Raji (cell line): ENCODE measurements around the gene OR52K1.

Experiments
- POLR2A ChIP-seq: IDR thresholded peaks from 2 replicates; pipeline ENCODE4 v1.6.1; 2011; ENCODE audit warnings: low read depth, low read length, control low read depth; ENCODE audit not compliant: insufficient read depth

Gene OR52K1

DNA sequence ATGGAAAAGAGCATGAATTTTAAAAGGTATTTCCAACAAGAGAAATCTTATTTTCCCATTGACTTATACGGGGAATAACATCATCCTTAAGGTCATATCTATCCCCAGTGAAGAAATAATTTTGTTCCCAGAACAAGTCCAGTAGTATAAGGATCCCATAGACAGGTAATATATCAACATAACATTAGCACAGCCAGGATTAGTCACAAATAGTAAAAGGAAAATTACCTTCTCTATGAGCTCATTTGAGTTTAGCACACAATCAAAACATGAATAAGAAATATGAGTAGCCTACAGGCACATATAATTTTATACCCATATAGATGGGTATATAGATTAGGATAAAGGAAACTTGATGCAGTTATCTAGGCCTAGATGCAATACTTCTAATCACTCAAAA lies 2.8 kb upstream of the OR52K1 start:
- no peak for TF ChIP-seq POLR2A

DNA sequence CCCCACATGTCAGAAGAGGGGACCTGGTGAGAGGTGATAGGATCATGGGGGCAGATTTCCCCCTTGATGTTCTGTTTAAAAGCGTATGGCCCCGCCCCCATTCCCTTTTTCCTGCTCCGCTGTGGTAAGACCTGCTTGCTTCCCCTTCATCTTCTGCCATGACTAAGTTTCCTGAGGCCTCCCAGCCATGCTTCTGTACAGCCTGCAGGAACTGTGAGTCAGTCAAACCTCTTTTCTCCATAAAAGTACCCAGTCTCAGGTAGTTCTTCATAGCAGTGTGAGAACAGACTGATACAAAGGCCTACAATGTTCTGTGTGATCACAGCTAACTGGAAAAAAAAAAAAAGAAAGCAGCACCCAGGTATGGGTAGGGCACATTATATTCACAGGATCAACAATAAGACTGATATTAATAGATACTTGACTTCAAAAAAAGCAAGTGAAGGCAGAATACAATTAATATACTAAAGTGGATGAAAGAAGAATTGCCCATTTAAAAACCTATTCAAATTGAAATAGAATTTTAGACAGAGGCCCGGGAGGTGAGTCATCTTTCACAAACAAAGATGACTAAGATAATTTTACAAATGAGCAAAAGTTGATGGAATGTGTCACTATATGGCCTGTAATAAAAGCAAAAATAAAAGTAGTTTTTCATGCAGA lies 1.7 kb upstream of the OR52K1 start:
- no peak for TF ChIP-seq POLR2A

DNA sequence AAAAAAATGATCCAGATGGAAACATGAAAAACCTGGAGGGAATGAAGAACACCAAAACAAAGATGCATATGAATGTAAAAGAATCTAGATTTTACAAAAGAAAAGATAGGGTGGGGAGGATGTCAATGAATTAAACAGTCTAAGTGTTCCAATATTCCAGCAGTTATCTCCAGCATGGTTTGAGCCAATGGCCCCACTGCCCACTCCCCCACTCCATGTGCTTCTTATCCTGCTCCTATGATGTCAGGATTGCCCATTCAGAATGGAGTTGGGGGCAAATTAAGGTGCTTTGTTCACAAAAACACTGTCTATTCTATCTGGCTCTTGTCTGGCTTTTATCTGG lies 1.2 kb upstream of the OR52K1 start:
- TF ChIP-seq POLR2A: no peak

DNA sequence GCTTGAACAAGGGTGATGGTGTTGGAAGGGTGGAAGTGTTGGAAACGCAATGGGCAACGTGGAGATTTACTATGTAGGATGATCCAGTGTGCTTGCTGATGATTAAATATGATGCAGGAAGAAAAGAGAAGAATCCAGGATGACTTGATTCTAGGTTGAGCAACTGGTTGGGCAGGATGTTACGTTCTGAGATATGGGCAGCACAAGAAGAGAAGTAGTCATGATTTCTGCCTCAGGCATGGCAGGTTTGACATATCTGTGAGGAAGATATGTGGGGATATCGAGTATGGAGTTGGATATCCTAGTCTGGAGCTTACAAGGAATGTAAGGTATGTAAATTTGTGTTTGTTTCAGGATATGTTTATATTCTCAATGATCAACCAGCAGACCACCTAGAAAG lies 1.9 kb downstream of the OR52K1 start:
- TF ChIP-seq POLR2A: no peak

DNA sequence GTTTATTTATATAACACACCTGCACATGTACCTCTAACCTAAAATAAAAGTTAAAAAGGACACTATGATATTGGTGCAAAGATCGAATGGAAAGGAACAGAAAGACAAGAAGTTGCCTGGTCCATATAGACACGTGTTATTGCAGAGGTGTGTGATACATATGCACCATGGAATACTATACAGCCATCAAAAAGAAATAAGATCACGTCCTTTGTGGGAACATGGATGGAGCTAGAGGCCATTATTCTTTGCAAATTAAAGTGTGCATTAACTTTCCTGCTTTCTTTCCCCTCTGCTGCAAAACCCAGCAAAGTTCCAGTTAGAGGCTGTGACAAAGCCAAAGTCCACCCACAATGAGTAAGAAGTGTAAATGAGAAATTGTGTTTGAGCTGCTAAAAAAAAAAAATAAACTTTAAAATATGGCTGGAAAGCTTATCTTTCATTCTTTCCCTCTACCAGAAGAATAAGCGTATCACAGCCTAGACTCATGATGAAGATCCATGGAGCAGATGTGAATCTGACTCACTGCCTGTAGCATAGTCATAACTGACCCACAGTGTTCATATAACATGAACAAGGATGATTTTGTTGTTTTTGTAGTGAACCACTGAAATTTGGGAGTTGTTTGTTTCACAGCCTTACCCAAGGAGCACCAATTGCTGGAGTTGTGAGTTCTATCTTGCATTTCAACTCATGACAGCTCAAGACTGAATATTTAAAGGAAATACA lies 9.6 kb downstream of the OR52K1 start:
- TF ChIP-seq POLR2A: no peak

DNA sequence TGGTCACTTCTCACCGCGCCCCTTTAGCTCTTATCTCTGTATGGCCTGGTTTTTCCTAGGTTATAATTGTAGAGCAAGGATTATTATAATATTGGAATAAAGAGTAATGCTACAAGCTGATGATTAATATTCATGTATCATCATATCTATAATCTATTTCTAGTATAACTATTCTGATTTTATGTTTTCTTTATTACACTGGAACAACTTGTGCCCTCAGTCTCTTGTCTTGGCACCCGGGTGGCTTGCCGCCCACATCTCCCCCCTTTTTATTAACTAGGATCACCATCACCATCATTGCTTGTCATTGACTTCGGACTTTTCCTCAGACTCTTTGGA lies 11.0 kb downstream of the OR52K1 start:
- TF ChIP-seq POLR2A: no peak

DNA sequence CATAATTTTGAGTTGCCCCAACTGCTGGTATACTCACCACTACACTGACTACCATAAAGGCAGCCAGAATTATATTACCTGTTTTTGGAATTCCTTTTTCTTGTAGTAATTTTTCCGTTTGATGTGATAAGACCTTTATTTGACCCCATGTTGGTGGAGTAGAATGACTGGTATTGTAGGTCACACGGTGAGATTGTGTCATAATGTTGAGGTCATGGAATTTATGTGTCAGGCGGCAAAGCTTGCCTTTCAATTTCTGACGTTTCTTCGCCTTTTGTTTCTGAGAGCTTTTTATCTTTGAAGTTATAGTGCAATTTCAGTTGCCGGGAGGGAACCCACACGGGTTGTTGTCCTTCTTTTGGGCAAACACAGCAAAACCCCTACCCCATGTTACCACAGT lies 13.0 kb downstream of the OR52K1 start:
- TF ChIP-seq POLR2A: no peak

DNA sequence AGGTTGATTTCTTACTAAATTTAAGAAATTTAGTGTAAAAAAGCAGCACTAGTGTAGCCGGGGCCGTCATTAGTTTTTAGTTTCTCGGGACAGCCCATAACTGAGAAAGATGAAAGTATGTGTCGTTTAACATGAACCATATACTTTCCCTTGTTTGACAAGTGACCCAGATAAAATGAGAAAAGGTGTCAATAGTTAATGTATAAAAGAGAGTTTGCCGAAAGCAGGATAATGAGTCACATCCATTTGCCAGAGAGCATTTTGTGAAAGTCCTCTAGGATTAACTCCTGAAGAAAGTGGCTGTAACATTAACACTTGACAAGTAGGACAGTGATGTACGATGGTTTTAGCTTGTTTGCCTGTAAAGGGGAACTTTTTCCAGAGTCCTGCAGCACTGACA lies 13.5 kb downstream of the OR52K1 start:
- TF ChIP-seq POLR2A: no peak

DNA sequence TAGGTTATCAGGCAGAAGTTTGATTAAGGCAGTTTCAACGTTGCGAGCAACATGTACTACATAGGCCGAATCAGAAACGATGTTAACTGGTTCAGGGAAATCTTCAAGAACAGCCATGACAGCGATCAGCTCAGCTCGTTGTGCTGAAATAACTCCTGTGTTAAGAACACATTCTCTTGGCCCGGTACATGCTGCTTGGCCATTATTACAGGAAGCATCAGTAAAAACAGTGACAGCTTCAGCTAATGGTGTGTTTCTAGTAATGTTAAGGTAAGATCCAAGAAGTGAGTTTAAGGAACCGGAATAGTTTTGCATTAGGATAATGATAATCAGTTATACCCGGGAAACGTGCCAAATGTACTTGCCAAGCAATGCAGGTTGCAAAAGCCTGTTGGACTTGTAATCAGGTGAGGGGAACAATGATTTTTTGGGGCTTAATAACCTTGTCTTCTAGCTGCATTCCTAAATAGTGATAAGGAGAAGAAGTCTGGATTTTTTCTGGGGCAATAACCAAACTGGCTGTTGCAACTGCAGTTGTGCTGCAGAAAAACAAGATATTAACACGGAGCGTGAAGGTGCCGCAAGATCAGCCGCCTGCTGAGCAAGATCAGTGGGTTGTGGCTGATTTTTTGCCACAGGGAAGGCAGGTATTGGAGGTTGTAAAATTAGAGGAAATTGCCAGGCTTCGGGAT lies 14.3 kb downstream of the OR52K1 start:
- no peak for TF ChIP-seq POLR2A

DNA sequence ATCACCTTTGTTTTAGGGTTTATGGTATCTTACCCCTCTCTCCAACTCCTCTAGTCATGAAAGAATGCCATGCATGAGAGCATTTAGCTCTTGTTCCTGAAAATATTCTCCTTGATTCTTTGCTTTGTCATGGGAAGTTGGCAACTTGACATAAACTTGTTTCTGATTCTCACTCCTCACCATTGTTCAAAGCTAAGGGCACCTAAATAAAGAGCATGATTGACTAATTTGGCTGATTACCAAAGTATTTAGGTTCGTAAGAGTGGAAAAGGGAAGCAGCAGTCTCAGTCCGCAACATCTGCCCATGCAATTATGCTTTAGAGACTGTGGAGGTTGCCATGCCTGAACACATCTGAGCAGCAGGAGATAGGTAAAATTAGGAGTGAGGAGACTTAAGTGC lies 26.4 kb downstream of the OR52K1 start:
- no peak for TF ChIP-seq POLR2A

DNA sequence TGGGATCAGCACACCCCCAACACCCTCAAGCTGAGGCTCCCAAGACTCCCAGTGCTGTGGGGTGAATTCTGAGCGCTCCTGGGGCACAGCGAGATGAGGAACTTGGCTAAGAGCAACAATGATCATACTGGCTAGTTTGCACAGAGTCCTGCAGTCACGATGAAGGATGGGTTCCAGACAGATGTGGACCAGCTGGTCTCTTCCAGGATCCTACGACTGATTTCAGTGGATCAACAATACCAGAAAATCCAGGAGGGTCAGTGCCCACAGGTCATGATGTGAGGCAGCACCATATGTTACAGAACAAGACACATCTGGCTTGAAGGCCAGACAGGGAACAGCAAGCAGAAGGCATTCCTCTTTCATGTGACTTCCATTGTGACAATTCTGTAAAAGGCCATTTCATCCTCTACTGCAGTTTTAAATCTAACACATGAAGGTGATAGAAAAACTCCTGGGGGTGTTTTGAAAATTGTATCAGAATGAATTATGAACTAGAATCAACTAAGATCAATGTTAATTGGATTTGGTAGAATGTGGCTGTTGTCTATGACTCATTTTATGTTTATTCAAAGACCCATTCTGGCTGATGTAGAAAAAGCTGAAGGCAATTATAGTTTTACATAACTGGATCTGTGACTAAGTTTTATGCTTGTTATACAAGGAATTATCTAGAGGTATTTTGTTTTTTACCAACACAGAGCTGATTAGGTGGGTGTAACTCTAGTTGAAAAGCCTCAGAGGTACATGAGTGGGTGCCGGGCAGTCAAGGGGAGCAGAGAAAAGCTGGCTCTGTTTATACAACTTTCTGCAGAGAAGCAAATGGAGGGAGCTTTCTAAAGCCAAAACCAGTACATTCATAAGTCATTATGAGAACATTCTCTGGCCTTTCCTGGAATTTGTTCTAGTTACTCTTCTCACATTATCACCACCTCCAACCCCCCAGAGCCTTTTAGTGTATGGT lies 29.1 kb downstream of the OR52K1 start:
- TF ChIP-seq POLR2A: no peak

DNA sequence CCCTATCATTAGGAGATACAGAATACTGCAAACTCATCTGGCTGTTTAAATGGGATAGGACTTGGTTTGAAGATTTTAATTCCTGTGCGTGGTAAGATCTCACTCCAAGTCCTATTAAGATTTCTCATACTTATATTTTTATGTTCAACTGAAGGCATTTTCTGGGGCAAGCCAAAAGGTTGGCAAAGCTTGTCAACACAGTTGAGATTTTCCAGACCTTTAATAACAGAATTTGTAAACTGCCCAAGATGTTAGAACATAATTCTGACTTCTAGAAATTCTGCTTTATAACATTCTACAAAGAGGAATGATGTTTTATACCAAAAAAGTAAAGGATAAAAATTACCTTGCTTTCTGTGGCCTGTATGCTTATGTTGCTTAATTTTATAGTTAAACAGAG lies 31.8 kb downstream of the OR52K1 start:
- TF ChIP-seq POLR2A: no peak

DNA sequence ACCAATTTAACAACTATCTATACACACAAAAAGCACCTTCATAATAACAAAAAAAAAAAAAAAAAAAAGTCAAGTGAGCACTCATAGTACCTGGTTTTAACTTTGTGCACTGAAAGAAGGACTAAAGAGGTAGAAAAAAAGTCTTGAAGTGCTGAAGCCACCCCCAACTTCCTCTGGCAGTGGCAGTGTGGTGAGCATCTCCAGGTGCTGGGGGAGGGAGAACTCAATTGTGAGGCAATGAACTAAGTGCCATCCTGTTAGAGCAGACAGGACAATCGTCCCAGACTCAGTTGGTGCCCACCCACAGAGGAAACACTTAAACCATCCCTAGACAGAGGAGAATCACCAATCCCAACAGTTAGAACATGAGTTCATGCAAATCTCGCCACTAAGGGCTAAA lies 39.9 kb downstream of the OR52K1 start:
- TF ChIP-seq POLR2A: no peak

DNA sequence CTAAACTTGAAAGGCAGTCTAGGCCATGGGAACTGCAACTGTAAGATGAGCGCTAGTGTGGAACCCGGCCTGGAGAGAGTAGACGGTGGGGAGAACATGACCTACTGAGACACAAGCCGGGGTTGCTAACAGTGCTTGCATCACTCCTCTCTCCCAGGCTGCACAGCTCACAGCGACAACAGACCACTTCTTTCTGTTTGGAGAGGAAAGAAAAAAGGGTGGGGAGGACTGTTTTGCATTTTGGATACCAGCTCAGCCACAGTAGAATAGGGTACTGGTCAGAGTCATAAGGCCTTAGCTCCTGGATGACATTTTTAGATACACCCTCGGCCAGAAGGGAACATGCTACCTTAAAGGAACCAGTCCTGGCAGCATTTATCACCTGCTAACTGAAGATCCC lies 40.3 kb downstream of the OR52K1 start:
- TF ChIP-seq POLR2A: no peak

DNA sequence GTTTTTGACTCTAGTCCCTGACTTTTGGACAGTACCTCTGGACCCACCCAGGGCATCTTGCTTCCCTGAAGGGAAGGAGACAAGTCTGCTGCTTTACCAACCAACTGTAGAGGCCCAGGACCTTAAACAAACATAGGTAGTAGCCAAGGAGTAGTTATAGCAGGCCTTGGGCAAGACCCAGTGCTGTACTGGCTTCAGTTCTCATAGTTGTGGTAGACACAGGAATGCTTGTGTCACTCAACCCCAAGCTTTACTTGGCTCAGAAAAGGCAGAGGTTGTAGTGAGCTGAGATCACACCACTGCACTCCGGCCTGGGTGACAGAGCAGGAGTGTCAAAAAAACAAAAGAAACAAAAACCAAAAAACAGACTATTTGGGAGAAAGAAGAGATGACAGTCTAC lies 41.2 kb downstream of the OR52K1 start:
- TF ChIP-seq POLR2A: no peak
